Fibroblast of skin of right quadriceps (primary cell): Measurements from ENCODE around the gene ZNF554.
"Not testable (repeated sequence)": the region's sequence is repeated elsewhere in the genome, so short reads cannot be mapped to it uniquely, and the experiment has no call there.

Experiments used
- DNase-seq: peaks from one replicate; pipeline ENCODE4 v3.0.0-alpha.2; 2013

The ZNF554 gene

DNA sequence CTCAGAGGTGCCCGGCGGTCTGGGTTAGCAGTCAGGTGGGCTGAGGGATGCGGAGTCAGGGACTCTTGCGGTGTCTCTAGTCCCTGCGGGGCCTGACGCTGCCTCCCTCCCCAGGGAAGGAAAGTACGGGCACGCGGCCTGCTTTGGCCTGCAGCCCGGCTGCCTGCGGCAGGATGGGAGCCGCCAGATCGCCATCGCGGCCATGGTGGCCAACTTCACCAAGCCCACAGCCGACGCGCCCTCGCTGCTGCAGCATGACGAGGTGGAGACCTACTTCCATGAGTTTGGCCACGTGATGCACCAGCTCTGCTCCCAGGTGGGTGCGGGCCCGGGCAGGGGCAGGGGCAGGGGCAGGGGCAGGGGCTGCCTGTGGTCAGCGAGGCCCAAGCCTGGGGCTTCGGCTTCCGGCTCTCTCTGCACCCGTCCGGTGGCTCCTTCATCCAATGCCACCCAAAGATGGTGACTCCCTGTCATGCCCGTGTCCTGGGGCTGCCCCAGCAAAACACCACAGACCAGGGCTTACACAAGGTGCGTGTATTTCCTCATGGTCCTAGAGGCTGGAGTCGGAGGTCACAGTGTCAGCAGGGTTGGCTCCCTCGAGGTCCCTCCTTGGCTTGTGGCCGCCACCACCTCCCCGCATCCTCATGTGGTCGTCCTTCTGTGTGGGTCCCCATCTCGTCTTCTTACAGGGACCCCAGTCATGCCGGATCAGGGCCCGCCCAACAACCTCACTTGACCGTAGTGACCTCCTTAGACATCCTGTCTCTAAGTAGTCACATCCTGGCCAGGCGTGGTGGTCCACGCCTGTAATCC is 11.3 kb upstream of the ZNF554 start:
- no peak for DNase-seq

GRCh38 chr19:2809387-2810140 is 10.1 kb upstream of the ZNF554 start:
- DNase-seq: no peak

- DNase-seq: no peak
Observed at GRCh38 chr19:2810141-2811091, 9.3 kb upstream of the ZNF554 start.

DNA sequence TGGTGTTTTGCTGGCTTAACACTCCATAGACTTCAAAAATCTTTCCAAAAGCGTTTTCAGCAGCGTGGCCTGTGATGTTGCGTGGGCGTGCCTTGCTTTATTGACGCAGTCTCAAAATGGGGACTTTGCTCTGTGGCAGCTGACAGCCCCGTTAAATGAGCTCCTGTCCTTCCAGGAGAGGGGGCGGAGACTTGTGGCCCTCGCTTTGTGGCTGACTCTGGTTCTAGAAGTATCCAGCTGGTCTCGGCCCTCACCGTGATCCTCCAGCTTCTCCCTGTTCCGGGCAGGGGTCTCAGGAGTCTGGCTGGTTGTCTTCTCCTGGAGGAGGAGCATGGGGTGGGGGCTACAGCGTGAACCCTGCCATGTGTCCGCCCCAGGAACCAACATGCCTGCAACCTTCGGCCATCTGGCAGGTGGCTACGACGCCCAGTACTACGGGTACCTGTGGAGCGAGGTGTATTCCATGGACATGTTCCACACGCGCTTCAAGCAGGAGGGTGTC is 8.4 kb upstream of the ZNF554 start:
- DNase-seq: no peak

GRCh38 chr19:2811735-2812413 is 7.8 kb upstream of the ZNF554 start:
- no peak for DNase-seq

GRCh38 chr19:2812414-2813234 is 7.0 kb upstream of the ZNF554 start:
- no peak for DNase-seq

DNA sequence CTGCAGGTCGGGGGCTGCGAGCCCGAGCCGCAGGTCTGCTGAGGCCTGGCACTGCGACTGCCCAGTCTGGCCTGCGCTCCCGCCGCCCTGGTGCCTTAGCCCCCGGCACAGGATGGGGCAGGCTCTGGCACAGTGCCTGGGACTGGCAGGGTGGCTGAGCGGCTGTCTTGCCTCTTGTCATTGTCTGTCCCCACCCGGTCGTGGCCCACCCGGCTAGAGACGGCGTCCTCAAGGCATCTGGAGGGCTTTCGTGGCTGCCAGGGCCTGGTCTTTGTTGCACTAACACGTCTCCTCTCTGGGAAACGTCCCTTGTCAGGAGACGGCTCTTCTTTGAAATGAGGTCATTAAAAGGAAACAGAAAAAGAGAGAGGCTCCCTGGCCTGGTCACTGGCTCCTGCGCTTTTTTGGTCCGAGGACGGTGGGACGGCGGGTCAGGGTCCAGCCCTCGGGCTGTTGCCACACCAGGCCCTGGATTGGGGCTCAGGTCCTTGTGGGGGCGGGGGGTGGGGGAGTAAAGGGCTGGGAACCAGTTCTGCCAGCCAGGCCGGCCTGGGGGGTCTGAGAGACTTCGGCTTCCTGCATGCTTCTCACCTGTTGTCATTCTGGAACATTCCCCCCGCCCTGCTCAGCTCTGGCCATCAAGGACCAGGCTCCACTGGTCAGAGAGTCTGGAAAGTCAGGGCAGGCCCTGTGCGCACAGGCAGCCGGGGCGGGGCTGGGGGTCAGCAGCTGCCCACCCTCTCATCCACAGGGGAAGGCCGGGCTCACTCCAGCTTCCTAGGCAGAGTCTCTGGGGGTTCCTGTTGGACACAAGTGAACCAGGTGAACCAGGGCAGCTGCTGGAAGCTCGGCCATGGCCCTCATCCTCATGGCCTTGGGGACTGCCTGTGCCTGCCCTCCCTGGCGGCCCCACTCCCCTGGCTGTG is 6.2 kb upstream of the ZNF554 start:
- no peak for DNase-seq

- no peak for DNase-seq
Observed at GRCh38 chr19:2814426-2814825, 5.2 kb upstream of the ZNF554 start.

GRCh38 chr19:2815191-2815614 is 4.5 kb upstream of the ZNF554 start:
- DNase-seq: no peak

DNA sequence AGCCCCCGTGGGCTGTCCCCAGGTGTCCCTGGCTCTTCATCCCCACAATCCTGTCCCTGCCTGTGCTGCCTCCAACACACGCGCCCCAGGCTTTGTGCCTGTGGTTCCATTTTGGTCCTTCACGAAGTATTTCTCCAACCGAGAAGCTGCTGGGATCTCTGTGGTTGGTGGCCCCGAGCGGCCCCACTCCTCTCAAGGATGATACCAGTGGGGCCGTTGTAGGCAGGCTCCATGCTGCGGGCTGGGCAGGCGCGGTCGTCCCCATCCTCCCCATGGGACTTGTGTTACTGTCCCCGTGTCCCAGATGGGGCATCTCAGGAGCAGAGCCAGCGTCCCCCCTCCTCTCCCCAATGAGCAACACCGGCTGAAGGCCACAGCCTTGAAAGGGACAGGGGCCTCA is 3.7 kb upstream of the ZNF554 start:
- DNase-seq: no peak

DNA sequence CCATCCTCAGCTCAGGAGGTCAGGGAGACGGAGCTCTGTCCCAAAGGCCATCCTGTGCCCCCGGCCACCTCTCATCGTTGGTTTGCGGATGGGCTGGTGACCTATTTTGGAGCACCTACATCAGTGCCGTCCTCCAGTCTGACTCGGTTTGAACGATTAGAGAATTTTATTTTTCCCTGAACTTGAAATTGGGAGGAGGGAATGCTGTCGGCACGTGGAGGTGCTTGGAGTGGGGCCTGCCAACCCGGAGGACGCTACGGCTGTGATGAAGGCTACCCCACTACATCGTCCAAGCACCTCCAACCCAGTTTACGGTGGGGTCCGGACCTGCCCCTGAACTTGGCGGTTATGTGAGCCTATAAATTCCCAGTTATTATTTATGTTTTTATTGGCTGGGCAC is 3.0 kb upstream of the ZNF554 start:
- DNase-seq: no peak

DNA sequence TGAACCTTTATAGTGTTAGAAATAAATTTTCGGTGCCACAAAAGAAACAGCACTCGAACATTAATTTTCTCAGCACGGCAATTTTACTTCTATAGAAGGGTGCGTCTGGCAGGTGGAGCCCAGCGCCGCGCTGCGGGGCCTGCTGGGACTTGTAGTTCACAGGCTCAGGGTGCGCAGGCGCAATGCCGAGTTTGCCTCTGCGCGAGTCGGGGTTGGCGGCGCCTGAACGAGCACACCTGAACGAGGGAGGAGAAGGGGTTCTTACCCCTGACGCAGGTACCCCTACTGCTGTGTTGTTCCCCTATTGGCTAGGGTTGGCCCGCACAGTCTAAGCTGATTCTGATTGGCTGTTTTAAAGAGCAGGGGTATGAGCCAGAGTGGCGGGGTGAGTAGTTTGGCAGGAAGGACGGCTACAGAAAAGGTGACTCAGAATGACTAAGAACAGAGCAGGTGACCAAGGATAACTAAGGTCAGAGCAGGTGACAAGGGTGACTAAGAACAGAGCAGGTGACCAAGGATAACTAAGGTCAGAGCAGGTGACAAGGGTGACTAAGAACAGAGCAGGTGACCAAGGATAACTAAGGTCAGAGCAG is 2.3 kb upstream of the ZNF554 start:
- DNase-seq: not testable (repeated sequence)

DNA sequence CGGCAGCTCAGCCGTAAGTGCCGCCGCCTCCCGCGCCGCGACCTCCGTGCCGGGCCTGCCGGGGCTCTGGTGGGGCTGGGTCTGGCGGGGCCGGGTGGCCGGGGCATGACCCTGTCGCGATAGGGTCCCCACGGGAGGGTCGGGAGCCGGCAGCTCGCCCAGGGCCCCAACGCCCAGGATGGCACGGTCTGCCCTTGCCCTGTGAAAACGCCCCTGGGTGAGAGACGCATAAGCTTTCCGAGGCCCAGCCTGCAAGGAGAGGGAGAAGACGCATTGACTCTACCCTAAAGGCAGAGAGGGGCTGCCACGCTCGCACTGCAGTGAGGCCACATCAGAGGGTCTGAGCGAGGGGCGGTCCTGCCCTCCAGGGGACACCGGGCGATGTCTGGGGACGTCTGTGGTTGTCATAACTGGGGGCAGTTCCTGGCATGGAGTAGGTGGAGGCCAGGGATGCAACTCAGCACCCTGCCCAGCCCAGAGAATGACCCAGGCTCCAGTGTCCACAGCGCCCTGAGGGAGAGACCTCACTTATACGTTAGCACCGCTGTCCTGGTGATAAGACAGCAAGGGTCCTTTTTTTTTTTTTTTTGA is 539 bp downstream of the ZNF554 start:
- no peak for DNase-seq

- DNase-seq: no peak
Observed at GRCh38 chr19:2822846-2823245, 3.2 kb downstream of the ZNF554 start.

DNA sequence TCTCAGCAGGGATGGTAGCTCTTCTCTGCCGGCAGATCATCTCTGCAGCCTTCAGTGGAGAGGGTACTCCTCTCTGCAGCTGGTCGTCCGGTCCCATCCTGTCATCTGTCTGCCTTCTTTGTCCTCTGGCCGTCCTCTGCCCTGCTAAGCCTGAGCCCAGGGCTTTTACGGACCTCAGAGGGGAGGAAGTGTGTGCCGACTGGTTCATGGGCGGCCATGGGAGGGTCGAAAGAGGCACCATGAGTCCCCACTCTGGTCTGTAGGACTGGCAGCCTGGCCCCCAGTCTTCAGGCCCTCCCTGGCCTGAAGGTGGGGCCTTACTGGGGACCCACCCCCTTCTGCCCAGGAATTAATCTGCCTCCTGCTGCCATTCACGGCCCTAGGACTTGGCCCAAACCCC is 4.0 kb downstream of the ZNF554 start:
- no peak for DNase-seq

DNA sequence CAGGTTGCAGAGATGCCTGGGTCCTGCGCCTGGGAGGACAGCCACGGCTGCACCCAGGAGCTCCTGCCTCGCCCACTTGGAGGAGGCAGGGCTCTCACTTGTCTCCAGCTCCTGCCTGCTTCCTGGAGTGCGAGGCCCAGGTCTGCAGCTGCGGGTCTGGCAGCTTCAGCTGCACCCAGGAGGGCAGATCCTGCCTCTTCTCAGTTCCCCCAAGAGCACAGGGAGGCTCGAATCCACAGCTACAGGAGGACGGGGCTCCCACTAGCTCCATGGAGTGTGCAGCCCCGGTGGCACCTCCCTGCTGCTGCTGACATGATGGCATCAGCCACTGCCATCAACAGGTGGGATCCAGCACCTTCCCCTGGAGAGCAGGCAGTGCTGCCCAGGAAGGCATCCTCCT is 4.5 kb downstream of the ZNF554 start:
- DNase-seq: no peak

- DNase-seq: no peak
Observed at GRCh38 chr19:2827022-2827421, 7.4 kb downstream of the ZNF554 start.

- no peak for DNase-seq
Observed at GRCh38 chr19:2827840-2828489, 8.3 kb downstream of the ZNF554 start.

DNA sequence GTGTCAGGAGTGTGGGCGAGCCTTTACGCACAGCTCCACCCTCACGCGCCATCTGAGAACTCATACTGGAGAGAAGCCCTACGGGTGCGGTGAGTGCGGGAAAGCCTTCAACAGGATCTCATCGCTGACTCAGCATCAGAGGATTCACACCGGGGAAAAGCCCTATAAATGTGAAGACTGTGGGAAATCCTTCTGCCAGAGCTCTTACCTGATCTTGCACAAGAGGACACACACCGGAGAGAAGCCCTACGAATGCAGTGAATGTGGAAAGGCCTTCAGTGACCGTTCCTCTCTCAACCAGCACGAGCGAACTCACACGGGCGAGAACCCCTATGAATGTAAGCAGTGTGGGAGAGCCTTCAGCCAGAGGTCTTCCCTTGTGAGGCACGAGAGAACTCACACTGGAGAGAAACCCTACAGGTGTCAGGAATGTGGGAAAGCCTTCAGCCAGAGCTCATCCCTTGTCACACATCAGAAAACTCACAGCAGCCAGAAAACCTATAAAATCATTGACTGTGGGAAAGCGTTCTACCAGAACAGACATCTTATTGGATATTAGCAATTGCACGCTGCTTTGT is 14.7 kb downstream of the ZNF554 start:
- DNase-seq: no peak
